ENCODE measurements around the gene PYHIN1. TPM values are rescaled to one million over a fixed set of nuclear protein-coding genes. Genes with fewer than 3 reads are reported as not detected.

PYHIN1 gene
- total and polyA plus RNA-seq, 2 of the 8 experiments (the other 6 are each of a cell fraction or from before 2014, with no cell fraction given) = not detected

- FAIRE-seq = no peak
Measured at GRCh38 chr1:158969166-158969565, 37.8 kb downstream of the PYHIN1 start.

More at GRCh38 chr1:158969166-158969565, 37.8 kb downstream of the PYHIN1 start:
- no peaks in the 10 kb centered on the region for H3K9me3 ChIP-seq (ENCODE audit: insufficient read depth in 2 of 2, low read depth in 1 of 2, low read length in 1 of 2)
- H2AFZ ChIP-seq (ENCODE audit: low read length) = no peak overlapping the region
- no peak overlapping the region for H3K14ac ChIP-seq (ENCODE audit: insufficient read length)
- H4K91ac ChIP-seq (replicated peaks; ENCODE audit: insufficient read length, low read length) = no peak overlapping the region
- H3K79me2 ChIP-seq (ENCODE audit: control insufficient read depth in 1 of 2, insufficient read depth in 2 of 2, low read length in 2 of 2) = no peaks in the 10 kb centered on the region
- DNase-seq (ENCODE audit: low read depth in 1 of 2, low spot score in 2 of 2) = no peak
- no peak overlapping the region for H3K4me2 ChIP-seq (ENCODE audit: insufficient read depth in 1 of 2, low read depth in 2 of 2, low read length in 2 of 2)
- no peak overlapping the region for H2BK12ac ChIP-seq (ENCODE audit: low read depth, low read length)
- H3K18ac ChIP-seq (ENCODE audit: extremely low read depth, low read length) = no peak overlapping the region
- TF ChIP-seq RBBP5 (IDR thresholded peaks at IDR 0.05; ENCODE audit: borderline replicate concordance, low read depth, low read length) (no peak), SAP30 (IDR thresholded peaks at IDR 0.05; ENCODE audit: insufficient read depth, insufficient replicate concordance, low read length) (no peak), SUZ12 (IDR thresholded peaks at IDR 0.05; ENCODE audit: low read length) (no peak), RFX5 (IDR thresholded peaks at IDR 0.05; ENCODE audit: borderline replicate concordance, low read depth, low read length) (no peak), KDM4A (IDR thresholded peaks at IDR 0.05; ENCODE audit: low read depth, low read length, severe bottlenecking) (no peak)
- H4K20me1 ChIP-seq (replicated peaks in 1 of 2; ENCODE audit: control insufficient read depth in 1 of 2, insufficient read depth in 2 of 2, low read length in 2 of 2) = no peaks in the 10 kb centered on the region
- H4K5ac ChIP-seq (ENCODE audit: insufficient read length, low read depth, low read length) = no peak overlapping the region
- no peaks in the 10 kb centered on the region for H3K23me2 ChIP-seq (ENCODE audit: low read depth, low read length)
- POLR2A ChIA-PET (ENCODE audit: partially characterized antibody) = no interaction called here
- no peak overlapping the region for H3K9ac ChIP-seq (replicated peaks in 1 of 4; ENCODE audit: extremely low read depth in 1 of 4, low read depth in 3 of 4, low read length in 3 of 4)
- no peak overlapping the region for H3K4me3 ChIP-seq (ENCODE audit: extremely low read depth in 1 of 4, insufficient read depth in 2 of 4, low read depth in 3 of 4, low read length in 4 of 4)
- 90% methylated on average over 3 of the region's 3 CpGs; no CpG with 5 or more reads in 1 of the 2 experiments for WGBS, 2 experiments (ENCODE audit: extremely low coverage in 1 of 2, insufficient coverage in 1 of 2, insufficient read length in 1 of 2, insufficient replicate concordance in 2 of 2, low coverage in 1 of 2, low lambda C conversion rate in 2 of 2, missing lambda C conversion rate in 1 of 2)
- no peak overlapping the region for H2BK20ac ChIP-seq (ENCODE audit: low read length)
- no peaks in the 10 kb centered on the region for H3K36me3 ChIP-seq (ENCODE audit: control insufficient read depth in 2 of 4, insufficient read depth in 4 of 4, low read length in 3 of 4)
- H3K23ac ChIP-seq (ENCODE audit: insufficient read length) = no peak overlapping the region
- H3K27ac ChIP-seq (ENCODE audit: low read depth, low read length) = no peak overlapping the region
- CTCF ChIA-PET (ENCODE audit: partially characterized antibody) = no interaction called here
- no peak overlapping the region for H2BK15ac ChIP-seq (ENCODE audit: low read length)
- H3K4ac ChIP-seq (replicated peaks; ENCODE audit: insufficient read length, low read depth, low read length) = no peak overlapping the region
- H3K27me3 ChIP-seq (replicated peaks in 1 of 4; ENCODE audit: control insufficient read depth in 3 of 4, extremely low read depth in 1 of 4, insufficient read depth in 3 of 4, low read length in 3 of 4) = no peaks in the 10 kb centered on the region
- no peak overlapping the region for H3K56ac ChIP-seq (replicated peaks; ENCODE audit: insufficient read length, low read depth, low read length)
- H2BK5ac ChIP-seq (ENCODE audit: low read depth, low read length) = no peak overlapping the region
- H3K79me1 ChIP-seq (ENCODE audit: low read depth, low read length) = no peaks in the 10 kb centered on the region
- H2BK120ac ChIP-seq (replicated peaks; ENCODE audit: low read depth, low read length) = no peak overlapping the region
- no peak overlapping the region for H4K8ac ChIP-seq (ENCODE audit: extremely low read depth, insufficient read depth, low read length)
- H2AK5ac ChIP-seq (ENCODE audit: low read depth, low read length) = no peak overlapping the region
- no peaks in the 10 kb centered on the region for H3K4me1 ChIP-seq (replicated peaks in 1 of 4; ENCODE audit: control insufficient read depth in 3 of 4, insufficient read depth in 4 of 4, low read length in 3 of 4)

Data from H1 (cell line).